Adrenal gland (tissue), 5 donors: ENCODE measurements around the gene SOHLH1.

Experiments used
- CTCF ChIP-seq, 6 experiments: fragments of 450-650 bp in 4 of 6; fragments of 200-600 bp in 2 of 6; sonication (generic) in 1 of 6; IDR thresholded peaks; 1 replicate in 5 of 6; 2 replicates in 1 of 6; pipeline versions ENCODE4 v1.5.1 to v1.8.0; 2016 to 2021; ENCODE audit warnings: antibody characterized with exemption in 6 of 6, mild to moderate bottlenecking in 2 of 6, moderate library complexity in 1 of 6
- POLR2A ChIP-seq, 2 donors: fragments of 450-650 bp; IDR thresholded peaks; one replicate each; pipeline ENCODE4 v1.6.1; 2017; ENCODE audit warnings: antibody characterized with exemption in 2 of 2, mild to moderate bottlenecking in 2 of 2, moderate library complexity in 1 of 2
- donor health status: DM: no; HTN: no; CAD: no.

GRCh38 chr9:135711881-135712280, 12.6 kb upstream of the SOHLH1 start:
- TF ChIP-seq CTCF (IDR thresholded peaks at IDR 0.05), result no peak
- no peak for TF ChIP-seq POLR2A (IDR thresholded peaks at IDR 0.05)
